ENCODE measurements around the gene HTR2B.

HTR2B gene

DNA sequence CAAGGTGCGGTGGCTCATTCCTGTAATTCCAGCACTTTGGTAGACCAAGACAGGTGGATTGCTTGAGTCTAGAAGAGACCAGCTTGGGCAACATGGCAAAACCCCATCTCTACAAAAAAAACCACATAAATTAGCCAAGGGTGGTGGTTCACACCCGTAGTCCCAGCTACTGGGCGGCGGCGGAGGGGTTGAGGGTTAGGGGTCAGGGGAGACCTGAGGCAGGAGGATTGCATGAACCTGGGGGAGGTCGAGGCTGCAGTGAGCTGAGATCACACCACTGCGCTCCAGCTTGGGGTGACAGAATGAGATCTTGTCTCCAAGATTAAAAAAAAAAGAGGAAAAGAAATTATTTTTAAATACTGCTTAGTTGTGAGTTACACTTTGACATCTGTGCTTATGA is 1.3 kb upstream of the HTR2B start:
- no peak for DNase-seq (ENCODE audit: extremely low read depth, insufficient read length)
- Histone ChIP-seq H3K4me3 (replicated peaks; ENCODE audit: low read depth, low read length) (no peak overlapping the region), H3K36me3 (ENCODE audit: control insufficient read depth, insufficient read depth, low read length) (no peaks in the 10 kb centered on the region), H3K27me3 (replicated peaks; ENCODE audit: control insufficient read depth, insufficient read depth, low read length) (no peaks in the 10 kb centered on the region)
- TF ChIP-seq, protein P1, sequence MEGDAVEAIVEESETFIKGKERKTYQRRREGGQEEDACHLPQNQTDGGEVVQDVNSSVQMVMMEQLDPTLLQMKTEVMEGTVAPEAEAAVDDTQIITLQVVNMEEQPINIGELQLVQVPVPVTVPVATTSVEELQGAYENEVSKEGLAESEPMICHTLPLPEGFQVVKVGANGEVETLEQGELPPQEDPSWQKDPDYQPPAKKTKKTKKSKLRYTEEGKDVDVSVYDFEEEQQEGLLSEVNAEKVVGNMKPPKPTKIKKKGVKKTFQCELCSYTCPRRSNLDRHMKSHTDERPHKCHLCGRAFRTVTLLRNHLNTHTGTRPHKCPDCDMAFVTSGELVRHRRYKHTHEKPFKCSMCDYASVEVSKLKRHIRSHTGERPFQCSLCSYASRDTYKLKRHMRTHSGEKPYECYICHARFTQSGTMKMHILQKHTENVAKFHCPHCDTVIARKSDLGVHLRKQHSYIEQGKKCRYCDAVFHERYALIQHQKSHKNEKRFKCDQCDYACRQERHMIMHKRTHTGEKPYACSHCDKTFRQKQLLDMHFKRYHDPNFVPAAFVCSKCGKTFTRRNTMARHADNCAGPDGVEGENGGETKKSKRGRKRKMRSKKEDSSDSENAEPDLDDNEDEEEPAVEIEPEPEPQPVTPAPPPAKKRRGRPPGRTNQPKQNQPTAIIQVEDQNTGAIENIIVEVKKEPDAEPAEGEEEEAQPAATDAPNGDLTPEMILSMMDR (IDR thresholded peaks at IDR 0.05; ENCODE audit: insufficient read depth, low read length, poor library complexity, severe bottlenecking), result no peak

DNA sequence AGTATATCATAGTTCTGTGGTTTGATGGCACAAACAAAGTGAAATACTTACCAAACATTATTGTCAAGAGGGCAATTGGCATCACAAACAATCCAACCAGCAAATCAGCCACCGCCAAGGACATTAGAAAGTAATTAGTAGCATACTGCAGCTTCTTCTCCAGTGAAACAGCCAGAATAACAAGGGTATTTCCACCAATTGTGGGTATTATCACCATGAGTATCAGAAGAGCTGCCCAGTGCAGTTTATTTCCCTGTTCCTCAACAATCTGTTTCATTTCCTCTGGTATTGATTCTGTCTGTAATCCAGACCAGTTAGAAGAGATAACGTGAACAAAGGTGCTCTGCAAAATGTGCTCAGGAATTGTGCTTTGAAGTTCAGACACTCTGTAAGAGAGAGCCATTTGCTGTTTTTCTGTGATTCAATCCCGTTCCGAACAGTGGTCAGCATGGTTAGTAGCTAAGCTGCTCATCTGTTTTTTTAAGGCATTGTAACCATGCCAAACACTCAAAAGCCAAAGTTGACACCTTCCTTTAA is 1.4 kb downstream of the HTR2B start:
- Histone ChIP-seq H3K36me3 (ENCODE audit: control insufficient read depth, insufficient read depth, low read length) (no peaks in the 10 kb centered on the region), H3K27me3 (replicated peaks; ENCODE audit: control insufficient read depth, insufficient read depth, low read length) (no peaks in the 10 kb centered on the region), H3K4me3 (replicated peaks; ENCODE audit: low read depth, low read length) (no peak overlapping the region)
- TF ChIP-seq, protein P1 (IDR thresholded peaks at IDR 0.05; ENCODE audit: insufficient read depth, low read length, poor library complexity, severe bottlenecking), result no peak
- DNase-seq (ENCODE audit: extremely low read depth, insufficient read length), result peak; percentile 13

DNA sequence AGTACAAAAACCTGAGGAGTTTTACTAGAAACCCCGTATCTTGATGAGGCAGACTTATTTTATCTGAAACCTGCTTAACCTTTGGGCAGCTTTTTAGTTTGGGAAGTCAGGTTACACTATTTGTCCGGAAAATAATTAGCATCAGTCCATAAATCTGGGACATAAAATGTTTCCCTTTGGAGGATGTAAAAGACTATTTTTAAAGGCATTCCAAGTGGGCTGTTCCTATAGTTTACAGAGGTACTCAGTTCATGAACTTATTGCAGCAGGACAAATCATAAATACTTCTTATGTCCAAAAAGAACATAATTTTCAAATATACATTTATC is 6.3 kb downstream of the HTR2B start:
- H3K4me3 ChIP-seq (replicated peaks; ENCODE audit: low read depth, low read length), result no peak overlapping the region
- H3K27me3 ChIP-seq (replicated peaks; ENCODE audit: control insufficient read depth, insufficient read depth, low read length), result no peaks in the 10 kb centered on the region
- DNase-seq (ENCODE audit: extremely low read depth, insufficient read length), result no peak
- TF ChIP-seq, protein P1 (IDR thresholded peaks at IDR 0.05; ENCODE audit: insufficient read depth, low read length, poor library complexity, severe bottlenecking), result no peak
- no peaks in the 10 kb centered on the region for H3K36me3 ChIP-seq (ENCODE audit: control insufficient read depth, insufficient read depth, low read length)

DNA sequence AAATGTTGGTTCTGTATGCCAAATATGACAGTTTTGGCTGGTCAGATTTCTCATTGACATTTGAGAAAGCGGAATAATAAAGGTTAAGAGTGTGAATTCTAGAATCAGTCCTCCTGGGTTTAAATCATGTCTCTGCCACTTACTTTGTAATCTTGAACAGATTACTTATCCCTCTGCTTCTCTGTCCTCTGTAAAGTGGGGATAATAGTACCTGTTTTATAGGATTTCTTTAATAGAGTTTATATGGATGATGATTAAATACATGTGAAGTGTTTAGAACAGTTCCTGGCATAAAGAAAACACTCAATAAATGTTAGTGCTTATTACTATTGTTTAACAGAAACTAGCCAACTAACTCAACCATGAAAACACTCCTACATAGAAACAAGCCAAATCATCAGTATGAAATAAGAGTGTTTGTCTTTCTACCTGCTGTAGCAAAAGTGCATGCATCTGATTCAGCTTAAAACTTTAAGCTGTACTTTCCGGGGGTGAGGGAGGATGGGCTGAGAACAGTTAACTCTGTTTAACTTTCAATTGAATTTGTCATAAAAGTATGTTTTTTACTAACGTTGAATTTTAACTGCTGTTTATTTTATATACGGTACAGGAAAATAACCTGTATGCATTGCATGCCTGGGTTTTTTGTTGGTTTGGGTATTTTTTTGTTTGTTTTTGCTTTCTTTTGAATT is 6.8 kb downstream of the HTR2B start:
- TF ChIP-seq, protein P1 (IDR thresholded peaks at IDR 0.05; ENCODE audit: insufficient read depth, low read length, poor library complexity, severe bottlenecking), result no peak
- no peaks in the 10 kb centered on the region for H3K27me3 ChIP-seq (replicated peaks; ENCODE audit: control insufficient read depth, insufficient read depth, low read length)
- no peak for DNase-seq (ENCODE audit: extremely low read depth, insufficient read length)
- H3K36me3 ChIP-seq (ENCODE audit: control insufficient read depth, insufficient read depth, low read length), result no peaks in the 10 kb centered on the region
- no peak overlapping the region for H3K4me3 ChIP-seq (replicated peaks; ENCODE audit: low read depth, low read length)

DNA sequence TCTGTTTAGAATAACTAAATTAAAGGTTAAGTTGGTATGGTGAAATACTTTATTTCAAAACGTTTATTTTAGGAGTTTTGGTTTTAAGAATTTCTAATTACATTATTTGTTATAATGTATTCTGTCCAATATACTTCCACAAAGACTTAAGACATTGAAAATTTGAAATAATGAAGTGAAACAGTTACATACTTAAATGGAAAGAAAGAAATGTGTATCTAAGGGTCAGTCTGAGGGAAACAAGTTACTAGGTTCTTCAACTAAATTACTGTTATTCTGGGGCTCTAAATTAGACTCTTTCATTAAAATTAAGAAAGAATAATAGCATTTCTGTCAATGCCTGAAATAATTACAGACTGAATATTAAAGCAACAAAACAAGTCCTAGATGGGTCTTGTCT is 7.7 kb downstream of the HTR2B start:
- Histone ChIP-seq H3K4me3 (replicated peaks; ENCODE audit: low read depth, low read length) (no peak overlapping the region), H3K27me3 (replicated peaks; ENCODE audit: control insufficient read depth, insufficient read depth, low read length) (no peaks in the 10 kb centered on the region), H3K36me3 (ENCODE audit: control insufficient read depth, insufficient read depth, low read length) (no peaks in the 10 kb centered on the region)
- no peak for DNase-seq (ENCODE audit: extremely low read depth, insufficient read length)
- TF ChIP-seq, protein P1 (IDR thresholded peaks at IDR 0.05; ENCODE audit: insufficient read depth, low read length, poor library complexity, severe bottlenecking), result no peak

DNA sequence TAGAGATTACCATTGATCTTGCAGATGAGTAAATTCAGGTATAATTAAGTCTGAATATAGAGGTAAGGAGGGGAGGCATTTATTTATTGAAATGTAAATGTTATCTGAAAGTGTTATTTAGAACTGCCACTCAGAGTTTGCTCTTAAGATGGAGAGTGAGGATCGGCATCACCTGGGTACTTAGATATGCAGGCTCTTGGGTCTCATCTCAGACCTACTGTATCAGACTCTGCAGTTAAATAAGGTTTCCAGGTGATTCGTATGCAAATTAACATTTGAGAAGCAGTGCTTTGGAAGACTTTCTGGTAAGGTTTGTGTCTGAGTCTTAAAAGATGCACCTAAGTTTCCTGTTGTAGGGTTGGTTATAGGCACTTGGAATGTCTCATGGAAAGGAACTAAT is 9.2 kb downstream of the HTR2B start:
- Histone ChIP-seq H3K27me3 (replicated peaks; ENCODE audit: control insufficient read depth, insufficient read depth, low read length) (no peaks in the 10 kb centered on the region), H3K36me3 (ENCODE audit: control insufficient read depth, insufficient read depth, low read length) (no peaks in the 10 kb centered on the region), H3K4me3 (replicated peaks; ENCODE audit: low read depth, low read length) (no peak overlapping the region)
- DNase-seq (ENCODE audit: extremely low read depth, insufficient read length), result no peak
- TF ChIP-seq, protein P1 (IDR thresholded peaks at IDR 0.05; ENCODE audit: insufficient read depth, low read length, poor library complexity, severe bottlenecking), result no peak
